ENCODE results near the gene NRG2. TPM values are rescaled to one million over a fixed set of nuclear protein-coding genes. Genes with fewer than 3 reads are reported as not detected.
A peak's percentile ranks its signal among the peaks of the same experiment; 100 is the strongest.

NRG2 gene
- total RNA-seq, 1 experiment from 2014 or later, result 0.91 TPM

DNA sequence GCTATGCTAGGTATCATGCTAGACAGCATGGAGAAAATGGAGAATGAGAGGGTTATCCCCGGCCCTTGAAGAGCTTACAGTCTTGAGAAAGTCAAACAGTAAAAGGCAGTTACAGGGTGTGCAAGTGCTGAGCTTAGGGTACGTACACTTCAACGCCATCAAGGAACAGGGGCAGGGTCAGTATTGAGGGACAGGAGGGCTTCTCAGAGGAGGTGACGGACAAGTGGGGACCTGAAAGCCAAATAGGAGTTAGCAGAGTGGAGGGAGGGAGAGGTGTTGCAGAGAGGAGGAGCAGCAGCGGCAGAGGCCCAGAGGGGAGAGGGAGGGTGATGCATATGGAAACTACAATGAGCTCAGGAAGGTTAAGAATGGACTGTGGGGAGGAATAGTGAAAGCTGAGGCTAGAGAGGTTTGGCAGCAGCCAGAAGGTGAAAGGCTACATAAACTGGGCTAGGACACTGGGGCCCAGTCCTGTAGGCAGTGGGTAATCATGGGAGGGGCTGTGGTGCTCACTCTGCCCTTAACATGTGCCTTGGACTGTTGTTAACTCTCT is 88.0 kb downstream of the NRG2 start:
- Histone ChIP-seq H4K20me1 (ENCODE audit: insufficient read depth) (no peaks in the 10 kb centered on the region), H3K4me2 (ENCODE audit: low read length) (peak overlapping the region; percentile 18), H3K79me2 (ENCODE audit: insufficient read depth, low read length) (no peaks in the 10 kb centered on the region), H3K36me3 (ENCODE audit: control insufficient read depth in 1 of 2, insufficient read depth in 2 of 2, low read length in 2 of 2) (no peaks in the 10 kb centered on the region), H3K9ac (ENCODE audit: low read length) (no peak overlapping the region), H3K9me3 (ENCODE audit: control insufficient read depth in 1 of 2, insufficient read depth in 1 of 2, low read depth in 1 of 2, low read length in 2 of 2) (no peaks in the 10 kb centered on the region), H3K4me1 (ENCODE audit: control insufficient read depth in 1 of 2, insufficient read depth in 2 of 2, low read length in 2 of 2) (peaks cover 5 to 13% of the 10 kb centered on the region in 2 experiments; a peak in 3 of 4 replicates), H3K27ac (ENCODE audit: low read depth, low read length) (no peak overlapping the region), H3K27me3 (ENCODE audit: insufficient read depth, low read length) (no peaks in the 10 kb centered on the region; the same call in 1 of the 2 replicates), H3K4me3 (replicated peaks in 1 of 2; ENCODE audit: low read depth in 1 of 2, low read length in 2 of 2) (no peak overlapping the region), H3K9me2 (ENCODE audit: insufficient read depth) (no peaks in the 10 kb centered on the region; the same call in 1 of the 2 replicates), H2AFZ (ENCODE audit: low read depth, low read length, poor library complexity, severe bottlenecking) (no peak overlapping the region)
- RAD21 ChIA-PET (ENCODE audit: low non-redundant PET in 1 of 2, low total read pairs in 2 of 2, uncharacterized antibody in 2 of 2, unreplicated experiment in 2 of 2), result no interaction called here
- no TSS peak for BruUV-seq (replicated peaks)
- intact Hi-C loops (cut with micrococcal nuclease), result no loop called here
- TF ChIP-seq POLR2A (IDR thresholded peaks at IDR 0.05; ENCODE audit: borderline replicate concordance, extremely low read depth, insufficient read depth, insufficient read length), result no peak
- no peak for TF ChIP-seq POLR2AphosphoS5 (IDR thresholded peaks at IDR 0.05; ENCODE audit: low read depth, low read length)
- no peak for TF ChIP-seq EZH2phosphoT487 (IDR thresholded peaks at IDR 0.05; ENCODE audit: borderline replicate concordance)
- no peak for TF ChIP-seq EZH2 (IDR thresholded peaks at IDR 0.05)
- no peak for TF ChIP-seq TCF7L2 (IDR thresholded peaks at IDR 0.05; ENCODE audit: borderline replicate concordance, extremely low read depth, insufficient read depth, insufficient read length)
- no peak for TF ChIP-seq JUND (IDR thresholded peaks at IDR 0.05)
- TF ChIP-seq MAX (IDR thresholded peaks at IDR 0.05), result no peak; the same call in 1 of the 2 replicates
- TF ChIP-seq SP1 (IDR thresholded peaks at IDR 0.05; ENCODE audit: low read depth), result no peak
- no peak for TF ChIP-seq YY1 (IDR thresholded peaks at IDR 0.05; ENCODE audit: extremely low read depth, insufficient replicate concordance, low read depth, low read length)
- TF ChIP-seq CEBPB (IDR thresholded peaks at IDR 0.05; ENCODE audit: low read depth), result no peak
- TF ChIP-seq, protein P1, sequence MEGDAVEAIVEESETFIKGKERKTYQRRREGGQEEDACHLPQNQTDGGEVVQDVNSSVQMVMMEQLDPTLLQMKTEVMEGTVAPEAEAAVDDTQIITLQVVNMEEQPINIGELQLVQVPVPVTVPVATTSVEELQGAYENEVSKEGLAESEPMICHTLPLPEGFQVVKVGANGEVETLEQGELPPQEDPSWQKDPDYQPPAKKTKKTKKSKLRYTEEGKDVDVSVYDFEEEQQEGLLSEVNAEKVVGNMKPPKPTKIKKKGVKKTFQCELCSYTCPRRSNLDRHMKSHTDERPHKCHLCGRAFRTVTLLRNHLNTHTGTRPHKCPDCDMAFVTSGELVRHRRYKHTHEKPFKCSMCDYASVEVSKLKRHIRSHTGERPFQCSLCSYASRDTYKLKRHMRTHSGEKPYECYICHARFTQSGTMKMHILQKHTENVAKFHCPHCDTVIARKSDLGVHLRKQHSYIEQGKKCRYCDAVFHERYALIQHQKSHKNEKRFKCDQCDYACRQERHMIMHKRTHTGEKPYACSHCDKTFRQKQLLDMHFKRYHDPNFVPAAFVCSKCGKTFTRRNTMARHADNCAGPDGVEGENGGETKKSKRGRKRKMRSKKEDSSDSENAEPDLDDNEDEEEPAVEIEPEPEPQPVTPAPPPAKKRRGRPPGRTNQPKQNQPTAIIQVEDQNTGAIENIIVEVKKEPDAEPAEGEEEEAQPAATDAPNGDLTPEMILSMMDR (IDR thresholded peaks at IDR 0.05 in 2 of 3, conservative IDR thresholded peaks at IDR 0.05 in 1 of 3; ENCODE audit: borderline replicate concordance in 1 of 3, insufficient read depth in 1 of 3, low read depth in 2 of 3, low read length in 2 of 3), result no peak
- no peak for TF ChIP-seq SIN3A (IDR thresholded peaks at IDR 0.05; ENCODE audit: low read depth)
- no peak for TF ChIP-seq ATF3 (IDR thresholded peaks at IDR 0.05)
- TF ChIP-seq EGR1 (IDR thresholded peaks at IDR 0.05; ENCODE audit: low read depth), result no peak
- CTCF ChIA-PET, result interaction anchor here (4.6 kb wide), 1 partner anchor 13 kb away, joined by 24 read pairs; no protein-coding TSS in a partner anchor
- POLR2A ChIA-PET, result interaction anchor here (1.0 kb wide), 1 partner anchor 30 kb away, joined by 3 read pairs; no protein-coding TSS in a partner anchor
- ATAC-seq (peak; percentile 34), DNase-seq (ENCODE audit: low read depth, low spot score) (no peak)
